Karpas-422 (cell line): ENCODE data around the gene CRABP2. TPM values are rescaled to one million over a fixed set of nuclear protein-coding genes. Genes with fewer than 3 reads are reported as not detected.

Source experiments
- DNase-seq: peaks from one replicate; pipeline ENCODE4 v3.0.0-alpha.2; 2015
- H2AFZ ChIP-seq: fragments of 200-600 bp; sonication (generic); 2 replicates; pipeline ENCODE4 v1.6.1; 2014; ENCODE audit warnings: antibody characterized with exemption, low read length, mixed read lengths
- H3K27ac ChIP-seq: fragments of 200-600 bp; sonication (generic); 2 replicates; pipeline ENCODE4 v1.5.1; 2014; ENCODE audit warnings: mild to moderate bottlenecking, low read length, moderate library complexity
- H3K27me3 ChIP-seq: fragments of 200-600 bp; sonication (generic); 2 replicates; pipeline ENCODE4 v1.6.1; 2014; ENCODE audit warnings: low read length, mixed read lengths
- H3K36me3 ChIP-seq: fragments of 200-600 bp; sonication (generic); 2 replicates; pipeline ENCODE4 v1.6.1; 2014; ENCODE audit warnings: low read length, mixed read lengths; ENCODE audit not compliant: insufficient read depth
- H3K4me1 ChIP-seq: fragments of 200-600 bp; sonication (generic); 2 replicates; pipeline ENCODE4 v1.6.1; 2014; ENCODE audit warnings: mild to moderate bottlenecking, low read length, mixed read lengths
- H3K4me2 ChIP-seq: fragments of 200-600 bp; sonication (generic); 2 replicates; pipeline ENCODE4 v1.6.1; 2014; ENCODE audit warnings: low read length, low read depth, mild to moderate bottlenecking; ENCODE audit not compliant: poor library complexity, severe bottlenecking
- H3K4me3 ChIP-seq: fragments of 200-600 bp; sonication (generic); 2 replicates; pipeline ENCODE4 v1.5.1; 2014; ENCODE audit warnings: mild to moderate bottlenecking, antibody characterized with exemption, low read length, mixed read lengths
- H3K79me2 ChIP-seq: fragments of 200-600 bp; sonication (generic); 2 replicates; pipeline ENCODE4 v1.6.1; 2014; ENCODE audit warnings: mild to moderate bottlenecking, low read length, mixed read lengths
- H3K9ac ChIP-seq: fragments of 200-600 bp; sonication (generic); 2 replicates; pipeline ENCODE4 v1.6.0; 2014; ENCODE audit warnings: low read length
- H3K9me2 ChIP-seq: fragments of 200-600 bp; sonication (generic), shearing (Covaris generic); replicated peaks from 2 replicates; pipeline ENCODE4 v1.6.0; 2014; ENCODE audit warnings: mild to moderate bottlenecking, low read length, moderate library complexity; ENCODE audit not compliant: insufficient read depth
- H3K9me3 ChIP-seq: fragments of 300-700, 200-600 bp; sonication (generic); 2 replicates; pipeline ENCODE4 v1.6.1; 2014; ENCODE audit warnings: low read length, mixed read lengths
- H4K20me1 ChIP-seq: fragments of 200-600 bp; sonication (generic); 2 replicates; pipeline ENCODE4 v1.6.1; 2014; ENCODE audit warnings: mild to moderate bottlenecking, antibody characterized with exemption, low read length, low read depth; ENCODE audit not compliant: insufficient read depth
- total RNA-seq: library from RNA; depleted of rRNA; stranded (reverse); fragments of >200 nt; shearing (Covaris generic); gene quantifications from 2 replicates; pipeline ENCODE4 v1.2.3, GENCODE V29; 2014; ENCODE audit warnings: low replicate concordance

Gene CRABP2
- total RNA-seq, 1 experiment from 2014 or later: 0.56 TPM

GRCh38 chr1:156744344-156744743 lies 39.0 kb upstream of the CRABP2 start:
- Histone ChIP-seq H3K9ac (no peak overlapping the region), H2AFZ (no peak overlapping the region), H3K27ac (no peak overlapping the region), H3K9me3 (no peaks in the 10 kb centered on the region), H3K79me2 (peaks cover 60% of the 10 kb centered on the region), H3K36me3 (peaks cover 11% of the 10 kb centered on the region; the same call in 1 of the 2 replicates), H3K4me1 (peaks cover 67% of the 10 kb centered on the region), H3K4me3 (no peak overlapping the region), H3K9me2 (no peaks in the 10 kb centered on the region), H3K4me2 (no peak overlapping the region), H3K27me3 (no peaks in the 10 kb centered on the region), H4K20me1 (peaks cover 25% of the 10 kb centered on the region)
- DNase-seq: peak; percentile 12

DNA sequence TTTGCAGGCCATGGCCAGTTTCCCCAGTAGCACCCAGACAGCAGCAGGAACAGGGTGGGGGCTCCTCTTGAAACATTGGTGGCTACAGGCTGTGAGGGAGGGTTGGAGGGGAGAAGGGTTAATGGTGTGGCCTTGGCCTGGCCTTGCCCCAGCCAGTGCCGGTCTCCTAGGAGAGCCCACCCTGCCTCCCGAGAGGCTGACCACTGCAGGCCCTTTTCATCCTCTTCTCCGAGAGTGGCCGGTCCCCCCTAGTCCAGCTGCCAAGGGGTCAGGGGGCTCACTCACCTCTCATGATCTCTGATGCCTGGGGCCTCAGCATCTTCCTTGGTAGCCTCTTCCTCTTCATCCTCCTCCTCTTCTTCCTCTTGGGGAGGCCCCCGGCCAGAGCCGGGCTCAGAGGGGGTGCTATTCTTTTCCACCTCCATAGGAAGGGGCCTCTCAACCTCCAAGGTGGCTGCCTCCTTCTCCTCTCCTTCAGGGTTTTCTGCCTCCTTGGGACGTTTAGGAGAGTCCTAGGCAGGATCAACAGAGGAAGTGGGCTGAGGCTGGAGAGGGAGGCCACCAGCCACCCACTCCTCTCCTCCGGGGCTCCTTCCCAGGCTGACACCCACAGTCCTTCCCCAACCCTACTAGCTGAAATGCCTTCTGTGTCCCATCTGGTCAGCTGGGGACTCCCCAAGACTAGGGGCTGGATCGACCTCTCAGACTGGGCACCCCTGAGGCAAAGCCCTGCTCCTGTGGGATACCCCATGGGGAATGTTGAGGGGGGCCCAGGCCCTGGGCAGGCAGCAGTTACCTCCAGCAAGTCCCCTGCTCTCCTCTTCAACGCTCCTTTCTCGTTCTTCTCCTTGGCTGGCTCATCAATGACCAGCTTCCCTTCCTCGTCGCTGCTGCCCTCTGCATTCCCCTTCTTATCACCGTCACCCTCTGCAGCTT lies 38.3 kb upstream of the CRABP2 start:
- peaks cover 14% of the 10 kb centered on the region; the same call in 1 of the 2 replicates for H3K36me3 ChIP-seq
- peaks cover 61% of the 10 kb centered on the region for H3K4me1 ChIP-seq
- peaks cover 60% of the 10 kb centered on the region for H3K79me2 ChIP-seq
- no peak overlapping the region for H3K27ac ChIP-seq
- H4K20me1 ChIP-seq: peaks cover 25% of the 10 kb centered on the region
- no peaks in the 10 kb centered on the region for H3K9me2 ChIP-seq
- H3K9me3 ChIP-seq: no peaks in the 10 kb centered on the region
- no peak overlapping the region for H2AFZ ChIP-seq
- H3K4me2 ChIP-seq: no peak overlapping the region
- H3K4me3 ChIP-seq: no peak overlapping the region
- no peak for DNase-seq
- no peaks in the 10 kb centered on the region for H3K27me3 ChIP-seq
- H3K9ac ChIP-seq: no peak overlapping the region

GRCh38 chr1:156742801-156743200 lies 37.4 kb upstream of the CRABP2 start:
- Histone ChIP-seq H4K20me1 (peaks cover 20% of the 10 kb centered on the region), H3K4me3 (no peak overlapping the region), H3K9me2 (no peaks in the 10 kb centered on the region), H3K36me3 (peaks cover 14% of the 10 kb centered on the region; the same call in 1 of the 2 replicates), H3K27ac (no peak overlapping the region), H3K4me2 (no peak overlapping the region), H2AFZ (no peak overlapping the region), H3K9ac (no peak overlapping the region), H3K27me3 (no peaks in the 10 kb centered on the region), H3K79me2 (peaks cover 56% of the 10 kb centered on the region), H3K9me3 (no peaks in the 10 kb centered on the region), H3K4me1 (peaks cover 52% of the 10 kb centered on the region)
- DNase-seq: no peak

GRCh38 chr1:156742017-156742416 lies 36.6 kb upstream of the CRABP2 start:
- H2AFZ ChIP-seq: no peak overlapping the region
- H3K4me1 ChIP-seq: peaks cover 45% of the 10 kb centered on the region
- H3K9ac ChIP-seq: 0 out of 2 replicates have a peak overlapping the region, but pooled peaks have one; percentile 10
- H3K27ac ChIP-seq: peak overlapping the region; percentile 52
- peaks cover 15% of the 10 kb centered on the region for H4K20me1 ChIP-seq
- peak overlapping the region; percentile 55 for H3K4me2 ChIP-seq
- peaks cover 49% of the 10 kb centered on the region for H3K79me2 ChIP-seq
- no peaks in the 10 kb centered on the region for H3K27me3 ChIP-seq
- peak overlapping the region; percentile 47; the same call in 1 of the 2 replicates for H3K4me3 ChIP-seq
- H3K9me2 ChIP-seq: no peaks in the 10 kb centered on the region
- no peak for DNase-seq
- H3K9me3 ChIP-seq: no peaks in the 10 kb centered on the region
- peaks cover 19% of the 10 kb centered on the region; the same call in 1 of the 2 replicates for H3K36me3 ChIP-seq

GRCh38 chr1:156741481-156741983 lies 36.1 kb upstream of the CRABP2 start:
- Histone ChIP-seq H3K27ac (peak overlapping the region; percentile 52), H3K4me1 (peaks cover 40% of the 10 kb centered on the region), H3K9ac (peak overlapping the region; percentile 34; the same call in 1 of the 2 replicates), H3K9me2 (no peaks in the 10 kb centered on the region), H3K36me3 (peaks cover 19% of the 10 kb centered on the region; the same call in 1 of the 2 replicates), H3K27me3 (no peaks in the 10 kb centered on the region), H3K4me2 (peak overlapping the region; percentile 55), H3K4me3 (peak overlapping the region; percentile 47), H3K9me3 (no peaks in the 10 kb centered on the region), H3K79me2 (peaks cover 44% of the 10 kb centered on the region), H2AFZ (no peak overlapping the region), H4K20me1 (peaks cover 10% of the 10 kb centered on the region)
- no peak for DNase-seq

GRCh38 chr1:156740741-156741480 lies 35.5 kb upstream of the CRABP2 start, which contains the start of gene MRPL24:
Gene MRPL24 (minus strand): TSS chr1:156741088. CDS start chr1:156738704, 2,384 bp downstream.
- H3K4me1 ChIP-seq: peaks cover 34% of the 10 kb centered on the region
- H3K27me3 ChIP-seq: no peaks in the 10 kb centered on the region
- H3K9me2 ChIP-seq: no peaks in the 10 kb centered on the region
- peaks cover 4% of the 10 kb centered on the region for H4K20me1 ChIP-seq
- peak within 1 kb of the TSS; percentile 88 for H3K9ac ChIP-seq
- peak; percentile 99 for DNase-seq
- peak within 1 kb of the TSS; percentile 91 for H3K4me2 ChIP-seq
- H3K9me3 ChIP-seq: no peaks in the 10 kb centered on the region
- H3K4me3 ChIP-seq: peak within 1 kb of the TSS; percentile 81
- peak within 1 kb of the TSS; percentile 58 for H3K27ac ChIP-seq
- peaks cover 14% of the 10 kb centered on the region; the same call in 1 of the 2 replicates for H3K36me3 ChIP-seq
- H2AFZ ChIP-seq: no peak within 1 kb of the TSS
- peaks cover 38% of the 10 kb centered on the region for H3K79me2 ChIP-seq

DNA sequence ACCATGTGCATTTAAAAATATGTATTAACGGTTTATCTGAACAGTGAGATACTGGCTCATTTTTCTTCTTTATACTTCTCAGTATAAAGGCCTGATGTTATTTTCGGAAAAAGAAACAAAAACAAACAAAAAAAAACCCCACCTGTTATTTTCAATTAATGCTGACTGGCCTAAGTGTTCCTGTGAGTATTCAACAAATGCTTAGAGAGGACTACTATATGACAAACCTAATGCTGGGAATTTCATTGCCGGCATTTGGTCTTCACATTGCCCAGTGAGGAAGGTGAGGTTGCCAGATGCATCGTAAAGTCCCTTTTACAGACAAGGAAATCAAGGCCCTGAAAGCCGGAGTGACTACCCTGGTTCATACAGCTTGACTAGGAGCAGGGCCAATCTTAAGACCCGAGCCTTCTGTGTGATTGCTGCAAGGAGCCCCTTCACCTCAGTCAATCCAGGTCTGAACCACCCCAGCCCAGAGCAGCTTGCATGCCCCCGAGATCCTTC lies 34.9 kb upstream of the CRABP2 start:
- Histone ChIP-seq H3K79me2 (peaks cover 32% of the 10 kb centered on the region), H3K36me3 (peaks cover 9% of the 10 kb centered on the region; the same call in 1 of the 2 replicates), H3K9me3 (no peaks in the 10 kb centered on the region), H3K4me2 (peak overlapping the region; percentile 91), H3K27ac (peak overlapping the region; percentile 58), H3K4me1 (peaks cover 28% of the 10 kb centered on the region), H3K9ac (peak overlapping the region; percentile 88), H3K9me2 (no peaks in the 10 kb centered on the region), H2AFZ (no peak overlapping the region), H3K27me3 (no peaks in the 10 kb centered on the region), H3K4me3 (peak overlapping the region; percentile 81), H4K20me1 (no peaks in the 10 kb centered on the region)
- DNase-seq: peak; percentile 70
